Measurements from ENCODE around the gene KRT81. TPM values are rescaled to one million over a fixed set of nuclear protein-coding genes. Genes with fewer than 3 reads are reported as not detected.

KRT81 gene
- total and polyA plus RNA-seq, 4 donors: 0.02 to 0.61 (median 0.23) TPM

DNA sequence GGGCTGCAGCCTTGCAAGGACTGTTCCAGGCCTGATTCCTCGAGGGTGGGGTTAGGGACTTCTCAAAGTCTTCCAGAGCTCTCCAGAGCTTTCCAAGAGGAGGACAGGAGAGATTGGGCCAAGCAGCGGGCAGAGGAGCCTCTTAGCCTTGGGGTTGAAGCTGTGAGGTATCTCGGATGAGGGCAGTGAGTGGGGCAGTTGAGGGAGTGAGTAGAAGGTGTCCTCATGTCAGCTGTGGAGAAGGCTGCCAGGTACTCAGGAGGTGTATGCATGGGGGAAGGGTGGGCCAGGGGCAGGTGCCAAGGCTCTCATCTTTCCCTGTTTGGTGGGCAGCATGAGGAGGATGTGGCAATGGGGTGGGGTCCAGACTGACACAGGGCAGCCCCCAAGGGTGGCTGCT lies 22.1 kb upstream of the KRT81 start:
- WGBS, 2 donors: 58 to 83% methylated on average over 3 of the region's 3 CpGs

GRCh38 chr12:52312086-52312485 lies 20.8 kb upstream of the KRT81 start:
- TF ChIP-seq, protein P1, sequence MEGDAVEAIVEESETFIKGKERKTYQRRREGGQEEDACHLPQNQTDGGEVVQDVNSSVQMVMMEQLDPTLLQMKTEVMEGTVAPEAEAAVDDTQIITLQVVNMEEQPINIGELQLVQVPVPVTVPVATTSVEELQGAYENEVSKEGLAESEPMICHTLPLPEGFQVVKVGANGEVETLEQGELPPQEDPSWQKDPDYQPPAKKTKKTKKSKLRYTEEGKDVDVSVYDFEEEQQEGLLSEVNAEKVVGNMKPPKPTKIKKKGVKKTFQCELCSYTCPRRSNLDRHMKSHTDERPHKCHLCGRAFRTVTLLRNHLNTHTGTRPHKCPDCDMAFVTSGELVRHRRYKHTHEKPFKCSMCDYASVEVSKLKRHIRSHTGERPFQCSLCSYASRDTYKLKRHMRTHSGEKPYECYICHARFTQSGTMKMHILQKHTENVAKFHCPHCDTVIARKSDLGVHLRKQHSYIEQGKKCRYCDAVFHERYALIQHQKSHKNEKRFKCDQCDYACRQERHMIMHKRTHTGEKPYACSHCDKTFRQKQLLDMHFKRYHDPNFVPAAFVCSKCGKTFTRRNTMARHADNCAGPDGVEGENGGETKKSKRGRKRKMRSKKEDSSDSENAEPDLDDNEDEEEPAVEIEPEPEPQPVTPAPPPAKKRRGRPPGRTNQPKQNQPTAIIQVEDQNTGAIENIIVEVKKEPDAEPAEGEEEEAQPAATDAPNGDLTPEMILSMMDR (IDR thresholded peaks at IDR 0.05; ENCODE audit: control extremely low read depth, extremely low read depth): no peak
- H3K27me3 ChIP-seq (ENCODE audit: control insufficient read depth in 3 of 3, insufficient read depth in 3 of 3, low read length in 2 of 3): peaks cover 0 to 39% (median 20%) of the 10 kb centered on the region in 3 donors
- WGBS, 2 donors: 77 to 86% methylated on average over 4 of the region's 4 CpGs
- no peak for DNase-seq
- no peak for ATAC-seq (ENCODE audit: insufficient read depth, low FRiP score)
- H3K36me3 ChIP-seq (ENCODE audit: control insufficient read depth in 4 of 4, insufficient read depth in 4 of 4, low read length in 4 of 4): no peaks in the 10 kb centered on the region
- H3K4me3 ChIP-seq: no peak overlapping the region
- H3K9me3 ChIP-seq (ENCODE audit: control insufficient read depth in 4 of 4, insufficient read depth in 3 of 4, low read length in 3 of 4): no peaks in the 10 kb centered on the region
- H3K27ac ChIP-seq (ENCODE audit: low read depth in 1 of 2, low read length in 1 of 2): no peak overlapping the region
- H3K4me1 ChIP-seq (ENCODE audit: control insufficient read depth in 5 of 5, insufficient read depth in 5 of 5, low read length in 5 of 5): peaks cover 0 to 14% (median 2%) of the 10 kb centered on the region in 5 donors
- H3K9ac ChIP-seq (ENCODE audit: insufficient read depth in 1 of 2, low read length in 2 of 2): no peak overlapping the region

More for the DNA sequence above, 22.1 kb upstream of the KRT81 start:
- no peak overlapping the region for H3K4me3 ChIP-seq
- H3K36me3 ChIP-seq (ENCODE audit: control insufficient read depth in 4 of 4, insufficient read depth in 4 of 4, low read length in 4 of 4): no peaks in the 10 kb centered on the region
- no peak overlapping the region for H3K27ac ChIP-seq (ENCODE audit: low read depth in 1 of 2, low read length in 1 of 2)
- ATAC-seq (ENCODE audit: insufficient read depth, low FRiP score) (no peak), DNase-seq (no peak)
- H3K4me1 ChIP-seq (ENCODE audit: control insufficient read depth in 5 of 5, insufficient read depth in 5 of 5, low read length in 5 of 5): peaks cover 0 to 5% (median 0%) of the 10 kb centered on the region in 5 donors
- TF ChIP-seq, protein P1 (IDR thresholded peaks at IDR 0.05; ENCODE audit: control extremely low read depth, extremely low read depth): no peak
- no peak overlapping the region for H3K9ac ChIP-seq (ENCODE audit: insufficient read depth in 1 of 2, low read length in 2 of 2)
- H3K9me3 ChIP-seq (ENCODE audit: control insufficient read depth in 4 of 4, insufficient read depth in 3 of 4, low read length in 3 of 4): no peaks in the 10 kb centered on the region
- peaks cover 0 to 31% (median 11%) of the 10 kb centered on the region in 3 donors for H3K27me3 ChIP-seq (ENCODE audit: control insufficient read depth in 3 of 3, insufficient read depth in 3 of 3, low read length in 2 of 3)

GRCh38 chr12:52311285-52311648 lies 19.9 kb upstream of the KRT81 start:
- H3K27me3 ChIP-seq (ENCODE audit: control insufficient read depth in 3 of 3, insufficient read depth in 3 of 3, low read length in 2 of 3): peaks cover 0 to 45% (median 20%) of the 10 kb centered on the region in 3 donors
- no peak overlapping the region for H3K27ac ChIP-seq (ENCODE audit: low read depth in 1 of 2, low read length in 1 of 2)
- no peak overlapping the region for H3K4me3 ChIP-seq
- H3K9me3 ChIP-seq (ENCODE audit: control insufficient read depth in 4 of 4, insufficient read depth in 3 of 4, low read length in 3 of 4): no peaks in the 10 kb centered on the region
- ATAC-seq (ENCODE audit: insufficient read depth, low FRiP score) (no peak), DNase-seq (no peak)
- peaks cover 0 to 14% (median 2%) of the 10 kb centered on the region in 5 donors for H3K4me1 ChIP-seq (ENCODE audit: control insufficient read depth in 5 of 5, insufficient read depth in 5 of 5, low read length in 5 of 5)
- H3K9ac ChIP-seq (ENCODE audit: insufficient read depth in 1 of 2, low read length in 2 of 2): no peak overlapping the region
- TF ChIP-seq, protein P1 (IDR thresholded peaks at IDR 0.05; ENCODE audit: control extremely low read depth, extremely low read depth): no peak
- no peaks in the 10 kb centered on the region for H3K36me3 ChIP-seq (ENCODE audit: control insufficient read depth in 4 of 4, insufficient read depth in 4 of 4, low read length in 4 of 4)
- WGBS, 2 donors: 84 to 91% methylated on average over 3 of the region's 3 CpGs
